GM19240 (cell line): ENCODE measurements around the gene SELENOK.
A peak's percentile ranks its signal among the peaks of the same experiment; 100 is the strongest.

ENCODE experiments used
- DNase-seq: peaks from one replicate; pipeline ENCODE4 v3.0.0; 2011; ENCODE audit warnings: low spot score; ENCODE audit not compliant: insufficient read length

SELENOK gene

GRCh38 chr3:53884623-53885022 is 7.0 kb downstream of the SELENOK start:
- DNase-seq, result no peak

- no peak for DNase-seq
These were observed 8.7 kb downstream of the SELENOK start for GRCh38 chr3:53883008-53883407.

- peak; percentile 50 for DNase-seq
These were observed 9.7 kb downstream of the SELENOK start, which contains the start of gene ACTR8 for GRCh38 chr3:53881691-53882593. Gene ACTR8 (minus strand): TSS chr3:53882152. CDS start chr3:53882101, 51 bp downstream.

- no peak for DNase-seq
These were observed 11.0 kb downstream of the SELENOK start for GRCh38 chr3:53880396-53881345.

- no peak for DNase-seq
These were observed 25.7 kb downstream of the SELENOK start for GRCh38 chr3:53865732-53866499.

- no peak for DNase-seq
These were observed 28.5 kb downstream of the SELENOK start for GRCh38 chr3:53863145-53863544.

- no peak for DNase-seq
These were observed 29.4 kb downstream of the SELENOK start for GRCh38 chr3:53862241-53862640.

GRCh38 chr3:53860196-53860595 is 31.5 kb downstream of the SELENOK start:
- no peak for DNase-seq

GRCh38 chr3:53859178-53859577 is 32.5 kb downstream of the SELENOK start:
- no peak for DNase-seq

- no peak for DNase-seq
These were observed 33.4 kb downstream of the SELENOK start for GRCh38 chr3:53858096-53858741.

- DNase-seq, result no peak
These were observed 34.7 kb downstream of the SELENOK start for GRCh38 chr3:53856964-53857363.

- DNase-seq, result no peak
These were observed 40.8 kb downstream of the SELENOK start for GRCh38 chr3:53850895-53851294.

- no peak for DNase-seq
These were observed 41.7 kb downstream of the SELENOK start for GRCh38 chr3:53849916-53850315.

GRCh38 chr3:53846851-53847155 is 44.9 kb downstream of the SELENOK start:
- no peak for DNase-seq

- no peak for DNase-seq
These were observed 45.4 kb downstream of the SELENOK start, which contains the start of the genes CHDH and IL17RB for GRCh38 chr3:53846134-53846850. Gene CHDH (minus strand): TSS chr3:53846419. CDS start chr3:53824008, 22,411 bp downstream. Gene IL17RB (plus strand): TSS chr3:53846568. CDS start chr3:53846589, 21 bp downstream.

- no peak for DNase-seq
These were observed 45.9 kb downstream of the SELENOK start for GRCh38 chr3:53845881-53846133.

- DNase-seq, result no peak
These were observed 46.4 kb downstream of the SELENOK start for GRCh38 chr3:53845103-53845880.

- DNase-seq, result no peak
These were observed 47.2 kb downstream of the SELENOK start for GRCh38 chr3:53844262-53845102.
